Gastroesophageal sphincter (tissue), 3 donors: Measurements from ENCODE around the gene SETBP1.

ENCODE experiments used
- CTCF ChIP-seq, 4 experiments: fragments of 200-600 bp in 2 of 4; fragments of 450-650 bp in 2 of 4; sonication (generic) in 1 of 4; IDR thresholded peaks; one replicate each; pipeline ENCODE4 v1.5.1; 2017 to 2019; ENCODE audit warnings: antibody characterized with exemption in 4 of 4, mild to moderate bottlenecking in 2 of 4, moderate library complexity in 2 of 4
- POLR2A ChIP-seq, 2 donors: fragments of 450-650 bp; IDR thresholded peaks; one replicate each; pipeline ENCODE4 v1.6.1; 2017; ENCODE audit warnings: antibody characterized with exemption in 2 of 2, mild to moderate bottlenecking in 2 of 2, moderate library complexity in 1 of 2

GRCh38 chr18:44857081-44857480 lies 176.4 kb downstream of the SETBP1 start:
- TF ChIP-seq CTCF (IDR thresholded peaks at IDR 0.05), result no peak
- TF ChIP-seq POLR2A (IDR thresholded peaks at IDR 0.05), result no peak
